SHP77 treated with DMSO at 0.1 percent for 48 hours (cell line): ENCODE measurements around the gene SERPINE1.
A peak's percentile ranks its signal among the peaks of the same experiment; 100 is the strongest.

Experiments used
- DNase-seq: peaks from one replicate; lab custom pipeline; 2025; lab: John Stamatoyannopoulos, UW

SERPINE1 gene

GRCh38 chr7:101156866-101157589 lies 30.1 kb downstream of the SERPINE1 start:
- DNase-seq: no peak

- no peak for DNase-seq
Measured at GRCh38 chr7:101159696-101160674, 33.1 kb downstream of the SERPINE1 start.

GRCh38 chr7:101160910-101161309 lies 34.0 kb downstream of the SERPINE1 start:
- no peak for DNase-seq

- DNase-seq: no peak
Measured at GRCh38 chr7:101161692-101162471, 35.0 kb downstream of the SERPINE1 start.

GRCh38 chr7:101162551-101163278 lies 35.8 kb downstream of the SERPINE1 start:
- DNase-seq: no peak

GRCh38 chr7:101163279-101164070 lies 36.6 kb downstream of the SERPINE1 start:
- no peak for DNase-seq

- DNase-seq: no peak
Measured at GRCh38 chr7:101164071-101164840, 37.4 kb downstream of the SERPINE1 start.

GRCh38 chr7:101165075-101165957 lies 38.4 kb downstream of the SERPINE1 start, which contains the start of gene VGF:
Gene VGF, minus strand, starts transcription at chr7:101165569. Its CDS starts 726 bp downstream, at chr7:101164843.
- DNase-seq: peak; percentile 90

GRCh38 chr7:101165958-101166647 lies 39.2 kb downstream of the SERPINE1 start:
- DNase-seq: no peak

- DNase-seq: no peak
Measured at GRCh38 chr7:101166648-101166908, 39.7 kb downstream of the SERPINE1 start.

GRCh38 chr7:101166909-101167644 lies 40.2 kb downstream of the SERPINE1 start:
- DNase-seq: peak; percentile 35

- DNase-seq: no peak
Measured at GRCh38 chr7:101167645-101168411, 40.9 kb downstream of the SERPINE1 start.

- no peak for DNase-seq
Measured at GRCh38 chr7:101168412-101169049, 41.6 kb downstream of the SERPINE1 start.

GRCh38 chr7:101169110-101169837 lies 42.4 kb downstream of the SERPINE1 start:
- DNase-seq: no peak

GRCh38 chr7:101169838-101170551 lies 43.1 kb downstream of the SERPINE1 start:
- DNase-seq: no peak
